Ascending aorta (tissue), 2 donors: ENCODE measurements around the gene SGCD. TPM values are rescaled to one million over a fixed set of nuclear protein-coding genes. Genes with fewer than 3 reads are reported as not detected.

Experiments used
- DNase-seq, 2 donors: peaks; one replicate each; pipeline ENCODE4 v3.0.0-alpha.2; 2019; ENCODE audit warnings: low spot score in 2 of 2
- H3K27ac ChIP-seq, 2 donors: fragments of 200-600 bp; sonication (generic); one replicate each; pipeline ENCODE4 v1.5.1; 2016 to 2017; ENCODE audit warnings: mild to moderate bottlenecking in 1 of 2
- H3K27me3 ChIP-seq: fragments of 200-600 bp; sonication (generic); one replicate; pipeline ENCODE4 v1.5.1; 2017
- H3K36me3 ChIP-seq, 2 donors: fragments of 200-600 bp; sonication (generic); one replicate each; pipeline ENCODE4 v1.5.1; 2016
- H3K4me1 ChIP-seq, 2 donors: fragments of 200-600 bp; sonication (generic); one replicate each; pipeline ENCODE4 v1.5.1; 2016 to 2017; ENCODE audit warnings: mild to moderate bottlenecking in 1 of 2
- H3K4me3 ChIP-seq, 2 donors: fragments of 200-600 bp; sonication (generic); one replicate each; pipeline ENCODE4 v1.5.1; 2016 to 2017; ENCODE audit warnings: mild to moderate bottlenecking in 1 of 2
- H3K9me3 ChIP-seq, 2 donors: fragments of 200-600 bp; sonication (generic); one replicate each; pipeline ENCODE4 v1.5.1; 2016
- CTCF ChIP-seq, 3 experiments: fragments of 200-600 bp in 2 of 3; fragments of 450-650 bp in 1 of 3; sonication (generic) in 2 of 3; IDR thresholded peaks; one replicate each; pipeline ENCODE4 v1.5.1; 2016 to 2019; ENCODE audit warnings: antibody characterized with exemption in 3 of 3, mild to moderate bottlenecking in 1 of 3, moderate library complexity in 1 of 3
- intact Hi-C: fragments of 100-400 bp; cut with DNase I; formaldehyde crosslinking; loops from one replicate; pipeline ENCODE4 v1.15.1; 2023
- total RNA-seq: library from RNA; depleted of rRNA; stranded (reverse); fragments of >200 nt; gene quantifications from one replicate; pipeline ENCODE4 v1.1.0, GENCODE V29; 2016

Gene SGCD
- total RNA-seq, 1 donor from 2014 or later, result 4.0 TPM

- H3K27me3 ChIP-seq, result no peaks in the 10 kb centered on the region
- H3K9me3 ChIP-seq, result no peaks in the 10 kb centered on the region
- H3K27ac ChIP-seq, result no peak overlapping the region
- no peaks in the 10 kb centered on the region for H3K36me3 ChIP-seq
- TF ChIP-seq CTCF (IDR thresholded peaks at IDR 0.05), result no peak
- no peaks in the 10 kb centered on the region for H3K4me1 ChIP-seq
- DNase-seq, result no peak
- intact Hi-C loops, result no loop called here
- H3K4me3 ChIP-seq, result no peak overlapping the region
Observed at GRCh38 chr5:156419661-156420060, 92.7 kb downstream of the SGCD start.

- no peak overlapping the region for H3K27ac ChIP-seq
Observed at GRCh38 chr5:156420665-156421064, 93.7 kb downstream of the SGCD start.

GRCh38 chr5:156421798-156422197, 94.8 kb downstream of the SGCD start:
- intact Hi-C loops, result no loop called here
- no peak for TF ChIP-seq CTCF (IDR thresholded peaks at IDR 0.05)
- Histone ChIP-seq H3K9me3 (no peaks in the 10 kb centered on the region), H3K36me3 (no peaks in the 10 kb centered on the region), H3K4me1 (no peaks in the 10 kb centered on the region), H3K4me3 (no peak overlapping the region), H3K27me3 (no peaks in the 10 kb centered on the region), H3K27ac (no peak overlapping the region)
- no peak for DNase-seq

More at GRCh38 chr5:156420665-156421064, 93.7 kb downstream of the SGCD start:
- no peak for TF ChIP-seq CTCF (IDR thresholded peaks at IDR 0.05)
- intact Hi-C loops, result no loop called here
- Histone ChIP-seq H3K4me3 (no peak overlapping the region), H3K9me3 (no peaks in the 10 kb centered on the region), H3K36me3 (no peaks in the 10 kb centered on the region), H3K27me3 (no peaks in the 10 kb centered on the region), H3K4me1 (no peaks in the 10 kb centered on the region)
- no peak for DNase-seq

GRCh38 chr5:156423597-156423996, 96.6 kb downstream of the SGCD start:
- H3K4me3 ChIP-seq, result no peak overlapping the region
- no peaks in the 10 kb centered on the region for H3K36me3 ChIP-seq
- H3K9me3 ChIP-seq, result no peaks in the 10 kb centered on the region
- TF ChIP-seq CTCF (IDR thresholded peaks at IDR 0.05), result no peak
- H3K27me3 ChIP-seq, result no peaks in the 10 kb centered on the region
- no peak for DNase-seq
- no peaks in the 10 kb centered on the region for H3K4me1 ChIP-seq
- intact Hi-C loops, result no loop called here
- no peak overlapping the region for H3K27ac ChIP-seq

GRCh38 chr5:156427315-156427714, 100.4 kb downstream of the SGCD start:
- Histone ChIP-seq H3K4me1 (no peaks in the 10 kb centered on the region), H3K27me3 (no peaks in the 10 kb centered on the region), H3K36me3 (no peaks in the 10 kb centered on the region), H3K4me3 (no peak overlapping the region), H3K27ac (no peak overlapping the region), H3K9me3 (peaks cover 0 to 3% of the 10 kb centered on the region in 2 donors)
- no peak for TF ChIP-seq CTCF (IDR thresholded peaks at IDR 0.05)
- DNase-seq, result no peak
- intact Hi-C loops, result no loop called here
